Stimulated activated effector memory CD8-positive, alpha-beta T cell treated with anti-CD3 and anti-CD28 coated beads, Interleukin-12 subunit alpha, Interleukin-12 subunit beta, amount 100 ng/mL, for 72 hours (primary cell): Measurements from ENCODE around the gene ADSL.

ENCODE experiments used
- ATAC-seq: fragments of 150-1000 bp; cut with Tn5 transposase; 2 replicates; pipeline ENCODE4 v1.10.0; 2021
- DNase-seq, 2 donors: peaks; one replicate each; pipeline ENCODE4 v3.0.0; 2021 to 2022; ENCODE audit warnings: low spot score in 2 of 2
- H3K27ac Mint-ChIP-seq: one replicate; pipeline ENCODE4 v1.8.0; 2022; ENCODE audit warnings: mild to moderate bottlenecking, mixed read lengths
- H3K36me3 Mint-ChIP-seq: one replicate; pipeline ENCODE4 v1.8.0; 2022; ENCODE audit warnings: mild to moderate bottlenecking, mixed read lengths
- H3K4me1 Mint-ChIP-seq: one replicate; pipeline ENCODE4 v1.8.0; 2022; ENCODE audit warnings: mixed read lengths
- H3K4me3 Mint-ChIP-seq: one replicate; pipeline ENCODE4 v1.8.0; 2022; ENCODE audit warnings: mild to moderate bottlenecking, mixed read lengths
- H3K9me3 Mint-ChIP-seq: one replicate; pipeline ENCODE4 v1.8.0; 2022; ENCODE audit warnings: mixed read lengths

The ADSL gene

DNA sequence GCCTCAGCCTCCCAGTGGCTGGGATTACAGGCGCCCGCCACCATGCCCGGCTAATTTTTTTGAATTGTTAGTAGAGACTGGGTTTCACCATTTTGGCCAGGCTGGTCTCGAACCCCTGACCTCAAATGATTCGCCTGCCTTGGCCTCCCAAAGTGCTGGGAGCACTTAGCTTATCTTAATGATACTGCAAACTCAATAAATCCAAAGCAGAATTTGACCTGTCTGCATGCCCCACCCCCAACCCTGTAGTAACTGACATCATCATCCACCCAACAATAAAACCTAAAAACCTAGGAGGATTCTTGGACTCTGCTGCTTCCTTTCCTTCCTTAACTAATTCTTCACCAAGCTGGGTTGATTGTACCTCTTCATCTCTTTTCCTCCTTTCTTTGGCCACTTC lies 6.3 kb upstream of the ADSL start:
- no peaks in the 10 kb centered on the region for H3K9me3 Mint-ChIP-seq
- peaks cover 49% of the 10 kb centered on the region for H3K4me1 Mint-ChIP-seq
- no peak for DNase-seq
- H3K36me3 Mint-ChIP-seq, result peaks cover 15% of the 10 kb centered on the region
- no peak for ATAC-seq
- no peak overlapping the region for H3K4me3 Mint-ChIP-seq
- H3K27ac Mint-ChIP-seq, result no peak overlapping the region

DNA sequence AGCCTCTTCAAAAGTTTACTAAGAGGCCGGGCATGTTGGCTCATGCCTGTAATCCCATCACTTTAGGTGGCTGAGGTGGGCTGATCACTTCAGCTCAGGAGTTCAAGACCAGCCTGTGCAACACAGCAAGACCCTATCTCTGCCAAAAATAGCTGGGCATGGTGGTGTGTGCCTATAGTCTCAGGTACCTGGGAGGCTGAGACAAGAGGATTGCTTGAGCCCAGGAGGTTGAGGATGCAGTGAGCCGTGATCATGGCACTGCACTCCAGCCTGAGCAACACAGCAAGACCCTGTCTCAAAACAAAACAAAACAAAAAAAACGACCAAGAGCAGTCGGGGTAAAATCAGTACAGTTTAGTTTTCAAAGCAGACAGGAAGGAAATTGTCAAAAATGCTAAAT lies 4.7 kb upstream of the ADSL start:
- H3K4me1 Mint-ChIP-seq, result peaks cover 34% of the 10 kb centered on the region
- ATAC-seq (no peak), DNase-seq (no peak)
- H3K4me3 Mint-ChIP-seq, result no peak overlapping the region
- no peaks in the 10 kb centered on the region for H3K9me3 Mint-ChIP-seq
- H3K27ac Mint-ChIP-seq, result no peak overlapping the region
- peaks cover 10% of the 10 kb centered on the region for H3K36me3 Mint-ChIP-seq

DNA sequence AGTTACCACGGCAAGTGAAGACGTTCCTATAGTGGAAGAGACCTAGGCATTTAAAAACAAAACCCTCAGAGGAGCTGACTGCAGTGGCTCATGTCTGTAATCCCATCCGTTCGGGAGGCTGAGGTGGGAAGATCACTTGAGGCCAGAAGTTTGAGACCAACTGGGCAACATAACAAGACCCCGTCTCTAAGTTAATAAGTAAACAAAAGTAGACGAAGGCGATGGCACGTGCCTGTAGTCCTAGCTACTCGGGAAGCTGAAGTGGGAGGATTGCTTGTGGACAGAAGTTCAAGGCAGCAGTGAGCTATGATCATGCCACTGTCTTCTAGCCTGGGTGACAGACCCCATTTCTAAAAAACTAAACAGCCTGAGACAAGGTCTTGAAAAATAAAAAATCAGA lies 3.8 kb upstream of the ADSL start:
- ATAC-seq (no peak), DNase-seq (no peak)
- no peak overlapping the region for H3K4me3 Mint-ChIP-seq
- no peaks in the 10 kb centered on the region for H3K9me3 Mint-ChIP-seq
- H3K27ac Mint-ChIP-seq, result peak overlapping the region; percentile 0
- H3K4me1 Mint-ChIP-seq, result peaks cover 38% of the 10 kb centered on the region
- H3K36me3 Mint-ChIP-seq, result peaks cover 13% of the 10 kb centered on the region

DNA sequence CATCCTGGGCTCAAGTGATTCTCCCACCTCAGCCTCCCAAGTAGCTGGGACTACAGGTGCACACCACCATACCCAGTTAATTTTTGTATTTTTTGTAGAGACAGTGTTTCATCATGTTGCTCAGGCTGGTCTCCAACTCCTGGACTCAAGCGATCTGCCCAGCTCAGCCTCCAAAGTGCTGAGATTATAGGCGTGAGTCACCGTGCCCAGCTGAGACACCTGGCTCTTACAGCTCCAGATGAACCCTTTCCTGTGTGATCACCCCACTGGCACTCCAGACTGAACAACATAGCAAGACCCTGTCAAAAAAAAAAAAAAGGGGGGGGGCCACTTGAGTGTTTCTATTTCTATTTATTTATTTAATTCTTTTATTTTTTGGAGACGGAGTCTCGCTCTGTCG lies 1.0 kb upstream of the ADSL start:
- H3K9me3 Mint-ChIP-seq, result no peaks in the 10 kb centered on the region
- DNase-seq, result no peak

DNA sequence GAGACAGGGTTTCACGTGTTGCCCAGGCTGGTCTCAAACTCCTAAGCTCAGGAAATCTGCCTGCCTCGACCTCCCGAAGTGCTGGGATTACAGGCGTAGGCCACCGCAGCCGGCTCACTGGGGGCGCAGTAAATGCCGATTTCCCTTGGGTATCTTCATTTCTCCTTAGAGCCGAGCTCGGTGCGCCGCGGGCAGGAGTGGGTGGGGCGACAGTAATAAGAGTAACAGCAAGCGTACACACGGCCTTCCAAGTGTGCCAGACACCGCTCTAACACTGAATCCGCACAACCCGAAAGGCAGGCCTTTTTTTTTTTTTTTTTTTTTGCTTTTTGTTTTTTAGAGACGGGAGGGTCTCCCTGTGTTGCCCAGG lies 500 bp upstream of the ADSL start:
- peaks cover 46% of the 10 kb centered on the region for H3K36me3 Mint-ChIP-seq
- peak overlapping the region; percentile 93 for H3K27ac Mint-ChIP-seq
- peaks cover 40% of the 10 kb centered on the region for H3K4me1 Mint-ChIP-seq
- H3K4me3 Mint-ChIP-seq, result peak overlapping the region; percentile 89
- ATAC-seq (peak; percentile 71), DNase-seq (peak in 1 of 2 donors; percentile 75)
- H3K9me3 Mint-ChIP-seq, result no peaks in the 10 kb centered on the region

More for the DNA sequence above, 1.0 kb upstream of the ADSL start:
- ATAC-seq, result no peak
- peaks cover 40% of the 10 kb centered on the region for H3K4me1 Mint-ChIP-seq
- H3K36me3 Mint-ChIP-seq, result peaks cover 41% of the 10 kb centered on the region
- peak overlapping the region; percentile 89 for H3K4me3 Mint-ChIP-seq
- peak overlapping the region; percentile 93 for H3K27ac Mint-ChIP-seq

DNA sequence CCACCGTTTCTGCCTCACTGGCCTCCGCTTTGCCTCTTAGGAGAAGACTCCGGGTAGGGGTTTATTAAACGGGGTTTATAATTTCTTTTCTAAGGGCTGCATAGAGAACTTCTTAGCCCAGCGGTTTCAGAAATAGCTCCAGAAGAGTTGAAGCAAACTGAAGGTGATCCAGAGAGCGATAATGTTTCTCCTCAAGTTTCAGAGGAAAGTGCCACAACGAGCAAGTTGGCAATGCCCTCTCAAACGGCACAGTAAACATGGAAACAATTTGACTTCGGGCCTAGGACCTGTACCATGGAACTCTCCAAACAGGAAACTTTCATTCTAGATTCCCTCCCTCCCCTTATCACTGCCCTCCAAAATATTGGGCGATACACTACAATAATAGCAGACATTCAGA lies 1.0 kb downstream of the ADSL start:
- no peaks in the 10 kb centered on the region for H3K9me3 Mint-ChIP-seq
- peak overlapping the region; percentile 93 for H3K27ac Mint-ChIP-seq
- ATAC-seq (no peak), DNase-seq (no peak)
- peak overlapping the region; percentile 89 for H3K4me3 Mint-ChIP-seq
- H3K4me1 Mint-ChIP-seq, result peaks cover 32% of the 10 kb centered on the region
- peaks cover 57% of the 10 kb centered on the region for H3K36me3 Mint-ChIP-seq

DNA sequence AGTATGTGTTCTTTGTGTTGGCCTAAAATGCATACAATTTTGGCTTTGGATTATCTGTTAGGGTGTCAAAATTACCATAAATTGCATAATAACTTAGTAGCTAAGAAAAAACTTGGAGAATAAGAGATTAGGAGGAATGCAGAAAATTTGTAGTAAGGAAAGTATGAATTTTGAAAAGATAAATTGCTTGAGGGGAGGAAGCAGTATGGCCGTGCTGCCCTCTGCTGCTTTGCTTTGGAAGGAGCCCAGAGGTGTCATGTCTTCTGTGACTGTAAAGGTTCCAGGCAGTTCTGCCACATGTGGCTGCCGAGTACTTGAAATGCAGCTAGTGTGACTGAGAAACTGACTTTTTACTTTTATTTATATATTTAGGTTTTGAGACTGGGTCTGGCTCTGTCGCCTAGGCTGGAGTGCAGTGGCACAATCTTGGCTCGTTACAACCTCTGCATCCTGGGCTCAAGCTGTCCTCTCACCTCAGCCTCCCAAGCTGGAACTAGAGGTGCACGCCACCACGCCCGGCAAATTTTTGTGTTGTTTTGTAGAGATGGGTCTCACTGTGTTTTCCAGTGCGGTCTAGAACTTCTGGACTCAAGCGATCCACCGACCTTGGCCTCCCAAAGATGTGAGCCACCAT lies 1.8 kb downstream of the ADSL start:
- Mint-ChIP-seq H3K36me3 (peaks cover 64% of the 10 kb centered on the region), H3K4me1 (peaks cover 25% of the 10 kb centered on the region), H3K27ac (peak overlapping the region; percentile 93), H3K9me3 (no peaks in the 10 kb centered on the region), H3K4me3 (peak overlapping the region; percentile 89)
- DNase-seq (peak; percentile 32 to 68), ATAC-seq (peak; percentile 56)

DNA sequence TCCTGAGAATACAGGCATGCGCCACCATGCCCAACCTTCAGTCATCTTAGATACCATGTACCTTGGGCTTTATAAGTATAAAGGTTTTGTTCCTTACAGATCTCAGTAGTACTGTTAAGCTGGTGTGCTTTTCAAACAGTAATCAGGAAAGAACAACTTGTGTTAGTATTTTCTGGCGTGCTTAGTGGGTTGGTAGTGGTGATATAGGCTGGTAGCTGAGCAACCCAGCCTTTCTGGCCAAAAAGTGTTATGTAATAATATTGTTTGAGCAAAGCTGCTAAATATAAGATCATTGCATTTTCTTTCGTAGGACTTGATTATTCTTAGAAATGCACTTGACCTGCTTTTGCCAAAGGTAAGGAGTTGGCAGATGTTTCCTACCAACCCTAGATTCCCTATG lies 6.5 kb downstream of the ADSL start:
- H3K9me3 Mint-ChIP-seq, result no peaks in the 10 kb centered on the region
- H3K4me3 Mint-ChIP-seq, result no peak overlapping the region
- peaks cover 100% of the 10 kb centered on the region for H3K36me3 Mint-ChIP-seq
- H3K27ac Mint-ChIP-seq, result no peak overlapping the region
- ATAC-seq, result no peak
- H3K4me1 Mint-ChIP-seq, result peaks cover 13% of the 10 kb centered on the region
- DNase-seq, result no peak

DNA sequence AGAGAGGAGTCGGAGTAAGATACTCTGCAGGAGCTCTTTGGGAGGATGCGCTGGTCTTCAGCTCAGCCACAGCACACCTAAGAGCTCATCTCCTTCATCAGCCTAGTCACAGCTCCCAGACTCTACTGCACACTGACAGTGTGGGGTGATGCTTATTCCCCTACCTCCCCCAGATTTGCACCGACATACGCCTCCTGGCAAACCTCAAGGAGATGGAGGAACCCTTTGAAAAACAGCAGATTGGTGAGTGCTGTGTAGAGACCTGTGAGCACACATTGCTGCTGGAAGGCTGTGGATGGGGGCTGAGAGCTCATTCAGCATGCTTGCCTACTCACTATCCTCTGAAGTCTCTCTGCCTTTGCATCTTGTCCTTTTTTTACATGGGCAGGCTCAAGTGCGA lies 14.8 kb downstream of the ADSL start:
- Mint-ChIP-seq H3K9me3 (no peaks in the 10 kb centered on the region), H3K4me3 (no peak overlapping the region), H3K36me3 (peaks cover 100% of the 10 kb centered on the region), H3K27ac (no peak overlapping the region), H3K4me1 (no peaks in the 10 kb centered on the region)
- DNase-seq, result no peak
- no peak for ATAC-seq

DNA sequence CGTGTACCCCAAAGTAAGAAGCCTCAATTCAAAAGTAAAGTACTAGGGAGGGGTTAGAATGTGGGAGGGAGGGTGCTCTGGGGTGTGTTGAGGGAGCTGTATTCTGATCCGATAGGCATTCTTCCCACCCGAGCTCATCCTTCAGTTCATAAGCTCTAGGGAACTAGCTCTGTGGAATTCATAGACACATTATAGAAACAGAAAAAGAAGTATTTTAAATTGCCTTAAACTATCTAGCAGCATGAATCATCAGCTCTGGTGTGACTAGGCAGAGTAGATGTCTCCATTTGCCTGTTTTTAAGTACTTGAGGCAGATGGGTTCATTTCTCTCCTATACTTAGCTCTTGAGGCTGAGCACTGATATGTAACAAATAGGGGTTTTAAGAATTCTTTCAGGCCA lies 16.8 kb downstream of the ADSL start:
- no peak for ATAC-seq
- no peaks in the 10 kb centered on the region for H3K4me1 Mint-ChIP-seq
- no peak overlapping the region for H3K27ac Mint-ChIP-seq

DNA sequence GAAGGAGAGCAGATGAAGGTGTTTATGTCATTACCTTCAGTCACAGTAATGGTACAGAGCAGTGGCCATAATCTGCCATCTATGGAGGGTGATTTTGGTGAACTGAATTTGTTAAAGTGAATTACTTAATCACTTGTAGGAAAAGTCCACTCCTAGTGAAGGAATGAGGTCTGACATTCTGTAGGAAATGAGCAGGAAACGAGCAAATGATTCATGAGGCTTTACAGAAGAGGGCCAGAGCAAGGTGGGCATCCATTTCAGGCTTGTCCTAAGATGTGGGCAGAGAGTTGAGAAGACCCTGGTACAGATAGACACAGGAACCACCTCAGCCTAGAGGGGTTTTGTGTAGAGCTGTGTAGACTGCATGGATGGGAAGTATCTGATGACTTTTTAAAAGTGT lies 18.1 kb downstream of the ADSL start:
- Mint-ChIP-seq H3K4me3 (no peak overlapping the region), H3K36me3 (peaks cover 98% of the 10 kb centered on the region), H3K4me1 (no peaks in the 10 kb centered on the region), H3K9me3 (no peaks in the 10 kb centered on the region), H3K27ac (peak overlapping the region; percentile 51)
- ATAC-seq (no peak), DNase-seq (no peak)

More for the DNA sequence above, 16.8 kb downstream of the ADSL start:
- Mint-ChIP-seq H3K9me3 (no peaks in the 10 kb centered on the region), H3K4me3 (no peak overlapping the region), H3K36me3 (peaks cover 100% of the 10 kb centered on the region)
- DNase-seq, result no peak

DNA sequence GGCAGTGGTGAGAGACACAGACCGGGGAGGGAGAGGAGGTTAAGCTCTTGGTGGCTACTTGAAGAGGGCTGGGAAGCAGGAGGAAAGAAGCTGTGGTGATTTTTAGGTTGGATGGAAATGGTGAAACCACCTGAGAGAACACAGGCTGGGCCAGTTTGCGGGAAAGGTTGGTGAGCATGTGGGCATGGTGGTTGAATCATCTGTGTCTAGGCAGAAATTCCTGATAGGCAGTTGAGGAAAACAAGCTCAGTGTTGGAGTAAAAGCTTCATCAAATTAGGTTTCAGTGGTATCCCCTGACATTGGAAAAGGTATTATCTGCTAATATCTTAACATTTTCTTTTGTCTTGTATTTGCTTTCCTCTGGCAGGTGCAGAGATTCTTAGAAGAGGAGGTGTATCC lies 19.8 kb downstream of the ADSL start:
- Mint-ChIP-seq H3K4me3 (no peak overlapping the region), H3K9me3 (no peaks in the 10 kb centered on the region), H3K4me1 (peaks cover under 1% of the 10 kb centered on the region), H3K36me3 (peaks cover 87% of the 10 kb centered on the region), H3K27ac (peak overlapping the region; percentile 19)
- DNase-seq (no peak), ATAC-seq (no peak)

DNA sequence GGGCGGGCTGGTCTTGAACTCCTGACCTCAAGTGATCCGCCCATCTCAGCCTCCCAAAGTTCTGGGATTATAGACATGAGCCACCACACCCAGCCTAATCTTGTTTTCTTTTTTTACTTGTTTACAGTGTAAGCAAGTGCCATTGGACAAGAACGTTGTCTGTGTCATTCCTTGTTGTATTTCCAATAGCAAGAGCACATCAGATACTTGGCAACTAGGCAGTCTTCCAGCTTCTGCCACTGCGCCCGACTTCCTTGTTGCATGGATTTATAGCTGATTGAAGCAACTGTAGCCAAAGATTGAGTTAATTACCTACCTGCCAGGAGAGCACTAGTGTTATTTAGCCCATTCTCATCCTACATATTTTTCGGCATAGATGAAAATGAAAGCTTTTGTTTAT lies 21.0 kb downstream of the ADSL start:
- Mint-ChIP-seq H3K36me3 (peaks cover 79% of the 10 kb centered on the region), H3K27ac (peak overlapping the region; percentile 6), H3K4me3 (no peak overlapping the region), H3K9me3 (no peaks in the 10 kb centered on the region), H3K4me1 (peaks cover 6% of the 10 kb centered on the region)
- DNase-seq (no peak), ATAC-seq (no peak)

DNA sequence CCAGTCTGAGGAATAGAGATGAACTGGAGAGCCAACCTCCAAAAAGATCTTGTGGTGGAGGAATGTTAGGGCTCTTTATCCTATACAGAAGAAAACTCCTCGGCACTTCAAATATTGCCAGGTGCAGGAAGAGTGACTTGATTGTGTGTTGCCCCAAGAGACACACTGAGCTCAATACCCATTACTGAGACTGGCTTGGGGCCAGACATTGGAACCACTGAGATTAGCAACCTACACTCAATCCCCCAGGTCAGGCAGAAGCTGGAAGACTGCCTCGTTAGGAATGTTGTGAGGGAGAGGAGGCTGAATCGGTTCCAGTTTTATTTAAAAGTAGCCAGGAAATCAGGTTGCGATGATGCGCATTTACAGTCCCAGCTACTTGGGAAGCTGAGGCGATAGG lies 21.7 kb downstream of the ADSL start:
- no peak for ATAC-seq
- Mint-ChIP-seq H3K36me3 (peaks cover 79% of the 10 kb centered on the region), H3K27ac (no peak overlapping the region), H3K4me1 (peaks cover 6% of the 10 kb centered on the region), H3K4me3 (no peak overlapping the region), H3K9me3 (no peaks in the 10 kb centered on the region)
- no peak for DNase-seq

DNA sequence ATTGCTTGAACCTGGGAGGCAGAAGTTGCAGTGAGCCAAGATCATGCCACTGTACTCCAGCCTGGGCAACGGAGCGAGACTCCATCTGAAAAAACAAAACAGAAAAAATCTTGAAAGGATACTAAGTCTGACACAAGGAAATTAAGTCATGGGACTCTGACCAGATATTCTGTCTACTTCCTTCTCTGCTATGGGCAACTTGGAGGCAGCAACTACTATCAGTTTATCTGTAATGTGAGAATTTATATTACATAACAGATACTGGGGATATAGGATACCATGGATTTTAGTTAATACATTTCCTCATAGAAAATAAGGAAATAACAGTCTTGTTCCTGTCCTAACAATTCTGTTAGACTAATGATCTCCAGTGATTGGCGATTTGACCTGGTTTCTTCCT lies 22.5 kb downstream of the ADSL start:
- peaks cover 76% of the 10 kb centered on the region for H3K36me3 Mint-ChIP-seq
- H3K4me3 Mint-ChIP-seq, result no peak overlapping the region
- peaks cover 6% of the 10 kb centered on the region for H3K4me1 Mint-ChIP-seq
- no peak overlapping the region for H3K27ac Mint-ChIP-seq
- DNase-seq (no peak), ATAC-seq (no peak)
- no peaks in the 10 kb centered on the region for H3K9me3 Mint-ChIP-seq

DNA sequence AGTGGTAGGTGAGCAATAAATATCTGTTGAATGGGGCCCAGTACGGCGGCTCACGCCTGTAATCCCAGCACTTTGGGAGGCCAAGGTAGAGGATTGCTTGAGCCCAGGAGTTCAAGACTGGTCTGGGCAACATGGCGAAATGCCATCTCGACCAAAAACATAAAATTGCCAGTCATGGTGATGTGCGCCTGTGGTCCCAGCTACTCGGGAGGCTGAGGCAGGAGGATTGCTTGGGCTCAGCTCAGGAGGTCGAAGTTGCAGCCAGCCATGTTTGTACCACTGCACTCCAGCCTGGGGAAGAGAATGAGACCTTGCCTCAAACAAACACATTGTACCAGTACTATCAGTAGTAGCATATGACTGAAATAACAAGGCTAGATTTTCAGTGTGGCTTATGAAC lies 28.3 kb downstream of the ADSL start:
- Mint-ChIP-seq H3K4me1 (peaks cover 12% of the 10 kb centered on the region), H3K4me3 (no peak overlapping the region), H3K9me3 (no peaks in the 10 kb centered on the region), H3K36me3 (peaks cover 35% of the 10 kb centered on the region), H3K27ac (no peak overlapping the region)
- DNase-seq (no peak), ATAC-seq (no peak)

DNA sequence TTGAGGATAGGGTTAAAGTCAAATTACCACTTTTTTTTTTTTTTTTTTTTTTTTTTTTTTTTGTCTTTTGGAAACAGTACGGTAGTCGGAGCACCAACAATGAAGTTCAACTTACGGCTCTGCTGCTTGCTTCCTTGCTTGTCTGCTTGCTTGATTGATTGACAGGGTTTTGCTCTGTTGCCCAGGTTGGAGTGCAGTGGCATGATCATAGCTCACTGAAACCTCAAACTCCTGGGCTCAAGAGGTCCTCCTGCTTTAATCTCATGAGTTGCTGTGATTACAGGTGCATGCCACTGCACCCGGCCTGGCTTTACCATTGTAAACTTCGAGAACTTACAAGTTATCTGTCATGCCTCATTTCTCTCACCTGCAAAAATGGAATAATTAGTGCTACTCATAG lies 29.8 kb downstream of the ADSL start:
- Mint-ChIP-seq H3K27ac (no peak overlapping the region), H3K4me3 (no peak overlapping the region), H3K9me3 (no peaks in the 10 kb centered on the region), H3K36me3 (peaks cover 30% of the 10 kb centered on the region), H3K4me1 (peaks cover 10% of the 10 kb centered on the region)
- DNase-seq, result no peak
- no peak for ATAC-seq
